GM18498 (cell line): ENCODE measurements around the gene FUBP3.

ENCODE experiments used
- ATAC-seq: cut with Tn5 transposase; IDR thresholded peaks from one replicate; pipeline ENCODE4 v1.9.1; 2021; ENCODE audit warnings: mild to moderate bottlenecking, moderate library complexity; ENCODE audit not compliant: unreplicated experiment

FUBP3 gene

GRCh38 chr9:130578865-130579737 lies at the start of gene FUBP3:
FUBP3 (plus strand) TSS chr9:130579577; CDS start chr9:130579681, 104 bp downstream.
- ATAC-seq, result peak; percentile 90

GRCh38 chr9:130530938-130531337 lies 48.4 kb upstream of the FUBP3 start:
- no peak for ATAC-seq

DNA sequence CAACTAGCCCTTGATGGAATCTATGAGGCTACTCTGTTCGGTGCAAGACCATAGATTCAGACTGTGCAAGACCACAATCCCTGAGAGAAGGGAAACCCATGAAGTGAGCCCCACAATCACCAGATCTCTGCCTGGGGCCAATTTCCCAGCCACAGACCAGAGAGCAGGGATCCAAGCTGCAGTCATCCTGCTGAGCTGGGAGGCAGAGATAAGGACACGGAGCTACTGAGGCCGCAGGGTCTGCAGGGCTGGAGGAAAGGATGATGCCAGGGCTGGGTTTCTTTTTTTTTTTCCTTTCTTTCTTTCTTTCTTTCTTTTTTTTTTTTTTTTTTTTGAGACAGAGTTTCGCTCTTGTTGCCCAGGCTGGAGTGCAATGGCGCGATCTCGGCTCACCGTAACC lies 47.7 kb upstream of the FUBP3 start:
- no peak for ATAC-seq

GRCh38 chr9:130532426-130533080 lies 46.8 kb upstream of the FUBP3 start:
- ATAC-seq, result no peak

GRCh38 chr9:130535818-130536521 lies 43.4 kb upstream of the FUBP3 start:
- no peak for ATAC-seq

DNA sequence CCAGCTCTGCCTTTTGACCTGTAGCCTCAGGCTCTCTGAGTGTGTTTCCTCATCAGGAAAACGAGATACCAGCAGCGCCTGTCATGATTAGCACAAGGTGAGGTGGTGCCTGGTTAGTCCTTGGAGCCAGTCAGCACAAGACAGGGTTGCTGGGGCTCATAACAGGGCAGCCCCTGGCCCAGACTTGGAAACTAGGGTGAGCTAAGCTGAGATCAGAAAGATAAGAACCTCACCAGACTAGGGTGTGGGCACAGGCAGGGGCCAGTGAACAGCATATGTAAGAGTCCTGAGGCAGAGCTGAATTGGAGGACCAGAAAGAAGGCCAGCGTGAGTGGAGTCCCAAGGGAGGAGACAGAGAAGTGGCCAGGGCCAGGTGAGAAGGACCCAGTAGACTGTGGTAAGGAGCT lies 42.7 kb upstream of the FUBP3 start:
- no peak for ATAC-seq

- no peak for ATAC-seq
These were observed 41.9 kb upstream of the FUBP3 start for GRCh38 chr9:130537346-130538050.

GRCh38 chr9:130539420-130540223 lies 39.8 kb upstream of the FUBP3 start:
- ATAC-seq, result no peak

DNA sequence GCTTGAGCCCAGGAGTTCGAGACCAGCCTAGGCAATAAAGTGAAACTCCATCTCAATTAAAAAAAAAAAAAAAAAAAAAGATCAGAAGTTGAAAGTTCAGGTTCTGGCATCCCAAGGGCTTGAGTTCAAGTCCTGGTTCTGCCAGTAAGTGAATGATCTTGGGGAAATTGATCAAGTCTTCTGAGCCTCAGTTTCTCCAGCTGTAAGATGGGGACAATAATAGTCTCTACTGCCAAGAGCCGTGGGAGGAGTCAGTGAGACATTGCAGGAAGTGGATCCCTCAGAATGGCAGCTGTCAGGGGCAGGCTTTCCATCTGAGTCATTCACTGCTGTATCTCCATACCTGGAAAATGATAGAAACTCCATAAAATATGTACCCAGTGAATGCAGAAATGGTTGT lies 37.8 kb upstream of the FUBP3 start:
- ATAC-seq, result no peak

GRCh38 chr9:130542038-130542437 lies 37.3 kb upstream of the FUBP3 start:
- ATAC-seq, result no peak

DNA sequence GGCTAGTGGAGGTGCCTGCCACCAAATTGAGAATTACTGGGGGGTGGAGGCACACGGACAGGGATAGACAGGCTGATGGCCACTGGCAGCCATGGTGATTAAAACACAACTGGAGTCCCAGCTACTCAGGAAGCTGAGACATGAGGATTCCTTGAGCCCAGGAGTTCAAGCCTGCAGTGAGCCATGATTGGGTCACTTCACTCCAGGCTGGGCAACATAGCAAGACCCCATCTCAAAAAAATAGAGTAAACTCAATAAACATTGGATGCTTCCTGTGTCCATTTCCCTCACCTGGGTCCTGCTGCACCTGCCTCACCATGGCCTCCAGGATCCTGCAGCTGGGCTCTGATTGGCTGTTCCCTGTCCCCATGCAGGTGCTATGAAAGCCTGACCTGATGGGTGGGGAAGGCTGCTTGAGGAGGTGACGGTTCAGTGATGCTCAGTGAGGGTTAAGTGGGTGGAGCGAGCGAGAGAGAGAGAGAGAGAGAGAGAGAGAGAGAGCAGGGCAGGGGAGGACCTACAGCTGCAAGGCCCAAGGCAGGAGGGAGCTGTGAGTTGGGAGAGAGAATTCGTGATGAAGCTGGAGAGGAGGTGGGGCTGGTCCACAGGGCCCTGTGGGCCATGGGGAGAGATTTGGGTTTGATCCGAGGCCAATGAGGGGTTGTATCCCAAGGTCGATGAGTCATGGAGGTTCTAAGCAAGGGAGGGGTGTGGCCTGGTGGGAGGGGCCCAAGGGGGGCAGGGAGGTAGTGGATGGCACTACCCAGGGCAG lies 36.7 kb upstream of the FUBP3 start:
- no peak for ATAC-seq

- no peak for ATAC-seq
These were observed 36.0 kb upstream of the FUBP3 start for GRCh38 chr9:130543368-130543767.

DNA sequence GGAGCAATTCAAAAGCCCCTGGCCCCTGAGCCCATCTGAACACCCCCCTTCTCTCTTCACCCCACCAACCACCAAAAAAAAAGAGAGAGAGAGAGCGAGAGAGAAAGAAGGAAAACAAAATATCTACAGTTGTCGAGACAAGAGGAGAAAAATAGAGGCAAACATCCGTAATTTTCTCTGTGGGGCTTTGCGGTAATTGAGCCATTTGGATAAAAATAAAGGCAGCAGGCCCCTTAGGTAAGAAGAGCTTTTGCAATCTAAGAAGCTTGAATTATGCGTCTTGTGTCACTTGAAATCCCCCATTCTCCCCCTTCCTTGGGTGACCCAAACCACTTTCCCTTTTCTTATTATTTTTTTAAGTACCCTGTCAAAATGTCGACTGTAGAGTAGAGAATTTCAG lies 35.5 kb upstream of the FUBP3 start:
- ATAC-seq, result no peak

- no peak for ATAC-seq
These were observed 35.0 kb upstream of the FUBP3 start for GRCh38 chr9:130544364-130544763.

DNA sequence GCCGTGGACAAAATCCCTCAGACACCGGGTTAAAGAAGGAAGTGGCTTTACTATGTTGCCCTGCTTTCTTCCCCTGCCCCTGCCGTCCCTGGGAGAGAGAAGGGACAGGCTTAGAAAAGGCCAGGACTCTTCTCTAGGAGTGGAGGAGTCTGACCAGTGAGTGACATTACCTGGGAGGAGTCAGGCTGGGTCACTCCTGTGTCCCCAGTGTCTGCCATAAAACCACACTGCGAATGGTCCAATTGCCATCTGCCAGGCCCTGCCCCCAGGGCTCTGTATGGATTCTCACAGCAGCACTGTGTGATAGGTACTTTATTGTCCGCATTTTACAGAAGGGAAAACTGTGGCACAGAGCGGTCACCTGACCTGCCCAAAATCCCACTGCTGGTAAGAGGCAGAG lies 31.3 kb upstream of the FUBP3 start:
- no peak for ATAC-seq

DNA sequence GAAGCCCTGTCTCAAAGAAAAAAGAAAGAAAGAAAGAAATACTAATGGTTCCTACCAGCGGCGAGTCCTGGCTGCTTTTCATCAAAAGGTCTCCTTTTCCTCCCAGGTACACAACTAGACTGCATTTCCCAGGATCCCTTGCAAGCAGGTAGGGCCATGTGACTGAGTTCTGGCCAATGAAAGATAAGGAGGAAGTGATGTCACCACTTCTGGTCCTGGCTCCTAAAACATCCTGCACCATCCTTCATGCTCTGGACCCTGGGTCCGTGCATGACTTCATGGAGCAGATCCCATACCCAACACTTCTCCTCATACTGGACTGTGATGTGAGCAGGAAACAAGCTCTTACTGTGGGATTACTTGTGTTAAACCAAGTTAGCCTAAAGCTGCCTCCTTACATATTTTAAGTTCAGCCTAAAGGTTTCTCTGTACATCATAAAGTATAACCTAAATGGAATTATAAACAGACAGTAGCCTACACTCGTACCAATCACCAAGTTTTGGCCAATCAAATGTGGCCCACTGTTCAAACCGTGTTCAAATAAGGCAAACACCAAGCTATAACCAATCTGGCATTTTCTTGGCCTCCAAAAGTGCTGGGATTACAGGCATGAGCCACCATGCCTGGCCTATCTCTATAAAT lies 30.2 kb upstream of the FUBP3 start:
- ATAC-seq, result no peak

- ATAC-seq, result no peak
These were observed 24.8 kb upstream of the FUBP3 start for GRCh38 chr9:130554606-130555005.

- ATAC-seq, result no peak
These were observed 24.3 kb upstream of the FUBP3 start for GRCh38 chr9:130555061-130555460.

DNA sequence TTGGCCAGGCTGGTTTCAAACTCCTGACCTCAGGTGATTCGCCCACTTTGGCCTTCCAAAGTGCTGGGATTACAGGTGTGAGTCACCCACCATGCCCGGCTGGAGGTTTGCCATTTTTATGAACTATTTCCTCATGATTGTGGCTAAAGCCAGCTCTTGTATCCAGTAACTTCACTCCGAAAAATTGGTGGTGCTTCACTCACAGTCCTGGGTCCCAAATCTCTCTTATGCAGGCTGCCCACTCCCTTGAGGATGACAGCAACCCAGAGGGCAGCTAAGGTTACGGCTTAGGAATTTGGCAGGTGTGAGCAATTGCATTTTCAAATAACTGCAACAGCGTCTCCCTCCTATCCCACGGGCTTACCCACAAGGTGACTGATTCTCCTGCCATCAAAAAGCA lies 23.4 kb upstream of the FUBP3 start:
- ATAC-seq, result no peak
